Sigmoid colon (tissue), 3 donors: Measurements from ENCODE around the gene BLOC1S3.

Source experiments
- CTCF ChIP-seq, 4 experiments: fragments of 450-650 bp in 3 of 4; fragments of 200-600 bp in 1 of 4; IDR thresholded peaks; one replicate each; pipeline ENCODE4 v1.5.1; 2016 to 2019; ENCODE audit warnings: antibody characterized with exemption in 4 of 4, mild to moderate bottlenecking in 3 of 4, moderate library complexity in 2 of 4
- POLR2A ChIP-seq, 2 donors: fragments of 450-650 bp; IDR thresholded peaks; one replicate each; pipeline ENCODE4 v1.6.1; 2016; ENCODE audit warnings: antibody characterized with exemption in 2 of 2, mild to moderate bottlenecking in 2 of 2, moderate library complexity in 2 of 2

DNA sequence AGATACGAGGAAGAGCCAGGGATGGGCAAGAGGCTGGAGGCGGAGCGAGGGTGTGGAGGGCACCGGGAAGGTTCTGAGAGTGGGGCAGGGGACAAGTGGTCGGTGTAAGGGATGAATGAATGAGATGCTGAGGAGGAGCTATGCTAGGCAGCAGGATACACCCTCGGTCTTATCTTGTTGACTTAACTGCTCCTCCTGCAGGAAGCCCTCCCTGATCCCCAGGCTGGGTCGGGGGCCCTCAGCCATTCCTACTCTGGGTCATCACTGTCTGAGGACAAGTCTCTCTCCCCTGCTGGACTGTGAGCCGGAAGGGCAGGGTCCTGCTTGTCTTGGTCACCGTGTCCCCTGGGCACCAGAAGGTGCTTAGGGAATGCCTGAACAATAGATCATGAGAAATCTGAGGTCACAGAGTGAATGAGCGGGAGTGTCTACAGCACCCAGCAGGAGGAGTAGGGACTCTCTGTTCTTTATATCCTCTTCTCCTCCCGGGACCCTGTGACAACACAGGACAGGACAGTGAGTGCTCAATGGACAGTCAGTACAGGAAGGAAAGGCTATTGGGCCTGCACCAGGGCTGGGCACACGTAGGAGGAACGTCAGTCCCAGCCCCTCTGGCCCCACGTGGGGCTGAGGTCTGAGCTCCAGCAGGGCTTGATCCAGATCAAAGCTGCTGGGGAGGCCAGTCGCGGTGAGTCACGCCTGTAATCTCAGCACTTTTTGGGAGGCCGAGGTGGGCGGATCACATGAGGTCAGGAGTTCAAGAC is 24.3 kb upstream of the BLOC1S3 start:
- TF ChIP-seq CTCF (IDR thresholded peaks at IDR 0.05), result no peak
- no peak for TF ChIP-seq POLR2A (IDR thresholded peaks at IDR 0.05)
